NK-92 treated with Interleukin-12 subunit alpha and Interleukin-12 subunit beta, amount 100 ng/mL, for 24 hours (cell line): Measurements from ENCODE around the gene PARM1.

Experiments
- DNase-seq: peaks from one replicate; lab custom pipeline; 2025; lab: John Stamatoyannopoulos, UW

Gene PARM1

GRCh38 chr4:74932832-74933561, at the start of gene PARM1:
PARM1 (plus strand) TSS chr4:74933116; CDS start chr4:74933328, 212 bp downstream.
- no peak for DNase-seq

- DNase-seq = no peak
Measured at GRCh38 chr4:74884266-74884665, 48.6 kb upstream of the PARM1 start.

- DNase-seq = no peak
Measured at GRCh38 chr4:74886484-74886883, 46.4 kb upstream of the PARM1 start.

- no peak for DNase-seq
Measured at GRCh38 chr4:74890341-74890740, 42.6 kb upstream of the PARM1 start.

- DNase-seq = no peak
Measured at GRCh38 chr4:74891037-74891436, 41.9 kb upstream of the PARM1 start.

GRCh38 chr4:74893171-74893570, 39.7 kb upstream of the PARM1 start:
- no peak for DNase-seq

- no peak for DNase-seq
Measured at GRCh38 chr4:74896595-74896994, 36.3 kb upstream of the PARM1 start.

- no peak for DNase-seq
Measured at GRCh38 chr4:74897386-74897785, 35.5 kb upstream of the PARM1 start.

- no peak for DNase-seq
Measured at GRCh38 chr4:74900862-74901261, 32.1 kb upstream of the PARM1 start.

GRCh38 chr4:74904509-74905065, 28.3 kb upstream of the PARM1 start:
- DNase-seq = no peak

GRCh38 chr4:74906771-74907170, 26.1 kb upstream of the PARM1 start:
- no peak for DNase-seq

GRCh38 chr4:74919783-74920182, 13.1 kb upstream of the PARM1 start:
- DNase-seq = no peak

- DNase-seq = no peak
Measured at GRCh38 chr4:74920704-74921103, 12.2 kb upstream of the PARM1 start.

GRCh38 chr4:74921490-74921889, 11.4 kb upstream of the PARM1 start:
- no peak for DNase-seq

GRCh38 chr4:74926007-74926406, 6.9 kb upstream of the PARM1 start:
- no peak for DNase-seq

- no peak for DNase-seq
Measured at GRCh38 chr4:74930162-74930561, 2.8 kb upstream of the PARM1 start.

- no peak for DNase-seq
Measured at GRCh38 chr4:74931376-74931775, 1.5 kb upstream of the PARM1 start.

GRCh38 chr4:74932010-74932409, 906 bp upstream of the PARM1 start:
- no peak for DNase-seq

GRCh38 chr4:74933562-74934015, 673 bp downstream of the PARM1 start:
- DNase-seq = no peak

GRCh38 chr4:74934016-74934831, 1.3 kb downstream of the PARM1 start:
- DNase-seq = no peak

- no peak for DNase-seq
Measured at GRCh38 chr4:74934888-74935287, 2.0 kb downstream of the PARM1 start.

- DNase-seq = no peak
Measured at GRCh38 chr4:74941123-74941522, 8.2 kb downstream of the PARM1 start.
